ENCODE data around the gene MTFMT.
A peak's percentile ranks its signal among the peaks of the same experiment; 100 is the strongest.

The MTFMT gene

GRCh38 chr15:64989416-64990167 is 39.8 kb downstream of the MTFMT start, which contains the start of gene SPG21:
SPG21 (minus strand) TSS chr15:64989914; CDS start chr15:64983569, 6,345 bp downstream.
- no peaks in the 10 kb centered on the region for H3K27me3 ChIP-seq (ENCODE audit: control insufficient read depth, insufficient read depth, low read length, poor library complexity, severe bottlenecking)
- peak within 1 kb of the TSS; percentile 67 for H3K4me3 ChIP-seq (ENCODE audit: insufficient read depth, low read depth, low read length)
- WGBS, 2 experiments: 0 to 1% methylated on average over 75 of the region's 75 CpGs
- peak within 1 kb of the TSS; percentile 84 for H3K27ac ChIP-seq (ENCODE audit: insufficient read depth, low read depth, low read length, poor library complexity, severe bottlenecking)
- H3K4me1 ChIP-seq (ENCODE audit: control insufficient read depth, insufficient read depth, low read length): peaks cover 6% of the 10 kb centered on the region
- no peaks in the 10 kb centered on the region for H3K9me3 ChIP-seq (ENCODE audit: control insufficient read depth, low read length)
- H3K36me3 ChIP-seq (ENCODE audit: control insufficient read depth, insufficient read depth, low read length): no peaks in the 10 kb centered on the region

DNA sequence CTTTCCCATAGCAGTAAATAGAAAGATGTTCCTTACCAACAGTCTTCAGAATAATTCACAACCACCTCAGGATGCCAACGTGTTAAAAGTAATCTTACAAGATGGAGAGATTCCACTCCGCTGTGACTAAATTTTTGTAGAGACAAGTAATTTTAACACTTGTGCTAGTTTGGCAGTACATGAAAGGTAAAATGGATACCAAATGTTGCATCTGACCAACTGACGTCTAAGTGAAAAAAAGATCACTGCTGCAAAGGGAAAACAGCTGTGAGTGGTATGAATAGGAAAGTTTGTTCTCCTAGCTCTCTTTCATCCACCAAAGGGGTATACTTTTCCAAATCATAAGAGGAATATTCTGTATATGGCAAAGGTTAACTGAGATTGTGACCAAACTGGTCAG is 42.3 kb downstream of the MTFMT start:
- Histone ChIP-seq H3K9me3 (ENCODE audit: control insufficient read depth, low read length) (no peaks in the 10 kb centered on the region), H3K27me3 (ENCODE audit: control insufficient read depth, insufficient read depth, low read length, poor library complexity, severe bottlenecking) (no peaks in the 10 kb centered on the region), H3K27ac (ENCODE audit: insufficient read depth, low read depth, low read length, poor library complexity, severe bottlenecking) (no peak overlapping the region), H3K36me3 (ENCODE audit: control insufficient read depth, insufficient read depth, low read length) (peaks cover 4% of the 10 kb centered on the region), H3K4me1 (ENCODE audit: control insufficient read depth, insufficient read depth, low read length) (peaks cover 6% of the 10 kb centered on the region), H3K4me3 (ENCODE audit: insufficient read depth, low read depth, low read length) (no peak overlapping the region)
- WGBS, 2 experiments: 87 to 94% methylated on average over 3 of the region's 3 CpGs

- H3K27ac ChIP-seq (ENCODE audit: insufficient read depth, low read depth, low read length, poor library complexity, severe bottlenecking): no peak overlapping the region
- no peaks in the 10 kb centered on the region for H3K9me3 ChIP-seq (ENCODE audit: control insufficient read depth, low read length)
- H3K27me3 ChIP-seq (ENCODE audit: control insufficient read depth, insufficient read depth, low read length, poor library complexity, severe bottlenecking): no peaks in the 10 kb centered on the region
- WGBS, 2 experiments: 94% methylated on average over 9 of the region's 9 CpGs
- H3K4me3 ChIP-seq (ENCODE audit: insufficient read depth, low read depth, low read length): no peak overlapping the region
- peaks cover 2% of the 10 kb centered on the region for H3K4me1 ChIP-seq (ENCODE audit: control insufficient read depth, insufficient read depth, low read length)
- H3K36me3 ChIP-seq (ENCODE audit: control insufficient read depth, insufficient read depth, low read length): peaks cover 4% of the 10 kb centered on the region
Measured at GRCh38 chr15:64985366-64986033, 43.9 kb downstream of the MTFMT start.

DNA sequence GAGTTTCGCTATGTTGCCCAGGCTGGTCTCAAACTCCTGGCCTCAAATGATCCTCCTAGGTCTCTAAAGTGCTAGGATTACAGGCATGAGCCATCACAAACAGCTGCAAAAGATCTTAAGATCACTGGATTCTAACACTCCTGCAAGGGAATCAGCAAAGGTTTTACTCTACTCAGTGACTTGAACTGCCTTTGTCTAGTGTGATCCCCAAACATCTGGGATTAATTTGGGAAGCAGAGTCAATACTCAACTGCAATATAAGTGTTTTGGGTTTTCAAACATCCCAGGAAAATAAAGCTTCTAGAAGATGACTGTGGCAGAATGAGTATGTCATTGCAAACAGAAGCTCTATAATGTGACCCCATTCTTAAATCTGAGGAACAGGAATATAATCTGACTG is 47.0 kb downstream of the MTFMT start:
- Histone ChIP-seq H3K36me3 (ENCODE audit: control insufficient read depth, insufficient read depth, low read length) (peaks cover 4% of the 10 kb centered on the region), H3K27ac (ENCODE audit: insufficient read depth, low read depth, low read length, poor library complexity, severe bottlenecking) (no peak overlapping the region), H3K4me3 (ENCODE audit: insufficient read depth, low read depth, low read length) (no peak overlapping the region), H3K4me1 (ENCODE audit: control insufficient read depth, insufficient read depth, low read length) (peaks cover 10% of the 10 kb centered on the region), H3K9me3 (ENCODE audit: control insufficient read depth, low read length) (no peaks in the 10 kb centered on the region), H3K27me3 (ENCODE audit: control insufficient read depth, insufficient read depth, low read length, poor library complexity, severe bottlenecking) (no peaks in the 10 kb centered on the region)
- 96 to 100% methylated on average over 1 of the region's 1 CpG for WGBS, 2 experiments

DNA sequence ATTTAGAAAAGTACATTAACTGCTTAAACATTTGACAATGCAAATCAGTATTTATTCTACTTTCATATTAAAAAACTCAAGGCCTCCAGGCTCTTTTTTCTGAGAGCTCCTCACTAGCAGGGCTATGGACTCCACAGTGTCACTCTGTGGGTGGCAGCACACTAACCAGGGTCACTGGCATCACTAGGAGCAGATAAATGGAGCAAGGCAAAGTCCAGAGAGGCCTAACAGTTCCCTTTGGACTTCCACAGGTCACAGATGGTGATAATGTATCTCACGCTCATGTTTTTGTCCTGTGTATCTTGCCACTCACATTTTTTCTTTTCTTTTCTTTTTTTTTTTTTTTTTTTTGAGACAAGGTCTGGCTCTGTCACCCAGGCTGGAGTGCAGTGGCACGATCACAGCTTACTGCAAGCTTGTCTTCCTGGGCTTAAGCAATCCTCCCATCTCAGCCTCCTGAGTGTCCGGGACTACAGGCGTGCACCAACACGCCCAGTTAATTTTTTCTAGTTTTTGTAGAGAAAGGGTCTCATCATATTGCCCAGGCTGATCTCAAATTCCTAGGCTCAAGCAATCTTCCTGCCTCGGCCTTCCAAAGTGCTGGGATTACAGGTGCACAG is 47.5 kb downstream of the MTFMT start:
- Histone ChIP-seq H3K4me3 (ENCODE audit: insufficient read depth, low read depth, low read length) (no peak overlapping the region), H3K27ac (ENCODE audit: insufficient read depth, low read depth, low read length, poor library complexity, severe bottlenecking) (no peak overlapping the region), H3K9me3 (ENCODE audit: control insufficient read depth, low read length) (no peaks in the 10 kb centered on the region), H3K36me3 (ENCODE audit: control insufficient read depth, insufficient read depth, low read length) (peaks cover 4% of the 10 kb centered on the region), H3K4me1 (ENCODE audit: control insufficient read depth, insufficient read depth, low read length) (peaks cover 10% of the 10 kb centered on the region), H3K27me3 (ENCODE audit: control insufficient read depth, insufficient read depth, low read length, poor library complexity, severe bottlenecking) (no peaks in the 10 kb centered on the region)
- WGBS, 2 experiments: 88 to 92% methylated on average over 6 of the region's 6 CpGs

DNA sequence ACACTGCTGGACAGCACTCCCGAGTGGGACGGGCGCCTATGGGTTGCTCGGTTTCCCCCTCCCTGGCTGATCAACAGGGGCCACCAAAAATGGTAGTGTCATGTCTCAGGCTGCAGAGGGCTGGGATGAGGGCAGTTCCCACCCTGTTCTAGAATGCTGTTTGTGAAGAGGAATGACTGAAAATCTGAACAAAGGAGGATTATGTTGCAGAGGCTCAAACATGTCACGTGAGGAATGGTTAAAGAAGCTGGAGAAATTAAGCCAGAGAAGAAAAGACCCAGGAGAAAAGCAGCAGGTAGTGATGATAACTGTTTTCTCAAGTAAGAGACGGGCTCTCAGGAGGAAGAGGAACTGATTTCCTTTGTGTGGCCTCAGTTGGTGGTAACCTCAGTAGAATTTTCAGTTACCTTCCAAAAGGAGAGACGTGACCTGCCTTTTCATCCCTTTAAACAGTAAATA is 50.2 kb downstream of the MTFMT start:
- Histone ChIP-seq H3K9me3 (ENCODE audit: control insufficient read depth, low read length) (no peaks in the 10 kb centered on the region), H3K27ac (ENCODE audit: insufficient read depth, low read depth, low read length, poor library complexity, severe bottlenecking) (peak overlapping the region; percentile 77), H3K36me3 (ENCODE audit: control insufficient read depth, insufficient read depth, low read length) (peaks cover 4% of the 10 kb centered on the region), H3K27me3 (ENCODE audit: control insufficient read depth, insufficient read depth, low read length, poor library complexity, severe bottlenecking) (no peaks in the 10 kb centered on the region), H3K4me1 (ENCODE audit: control insufficient read depth, insufficient read depth, low read length) (peaks cover 10% of the 10 kb centered on the region), H3K4me3 (ENCODE audit: insufficient read depth, low read depth, low read length) (no peak overlapping the region)
- 18% methylated on average over 7 of the region's 7 CpGs for WGBS, 2 experiments

DNA sequence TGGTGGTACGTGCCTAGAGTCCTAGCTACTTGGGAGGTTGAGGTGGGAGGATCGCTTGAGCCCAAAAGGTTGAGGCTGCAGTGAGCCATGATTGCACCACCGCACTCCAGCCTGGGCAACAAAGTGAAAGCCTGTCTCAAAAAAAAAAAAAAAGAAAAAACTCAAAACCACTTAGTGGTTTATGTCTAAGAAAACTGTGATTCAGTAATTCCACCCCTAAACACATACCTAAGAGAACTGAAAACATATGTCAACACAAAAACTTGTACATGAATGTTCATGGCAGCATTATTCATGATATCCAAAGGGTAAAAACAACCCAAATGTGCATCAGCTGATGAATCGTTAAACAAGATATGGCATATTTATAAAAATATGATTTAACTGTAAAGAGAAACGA is 54.0 kb downstream of the MTFMT start:
- no peaks in the 10 kb centered on the region for H3K9me3 ChIP-seq (ENCODE audit: control insufficient read depth, low read length)
- H3K27me3 ChIP-seq (ENCODE audit: control insufficient read depth, insufficient read depth, low read length, poor library complexity, severe bottlenecking): no peaks in the 10 kb centered on the region
- peaks cover 10% of the 10 kb centered on the region for H3K4me1 ChIP-seq (ENCODE audit: control insufficient read depth, insufficient read depth, low read length)
- no peak overlapping the region for H3K4me3 ChIP-seq (ENCODE audit: insufficient read depth, low read depth, low read length)
- 74 to 75% methylated on average over 4 of the region's 5 CpGs for WGBS, 2 experiments
- no peak overlapping the region for H3K27ac ChIP-seq (ENCODE audit: insufficient read depth, low read depth, low read length, poor library complexity, severe bottlenecking)
- H3K36me3 ChIP-seq (ENCODE audit: control insufficient read depth, insufficient read depth, low read length): peaks cover 14% of the 10 kb centered on the region

- Histone ChIP-seq H3K9me3 (ENCODE audit: control insufficient read depth, low read length) (no peaks in the 10 kb centered on the region), H3K27ac (ENCODE audit: insufficient read depth, low read depth, low read length, poor library complexity, severe bottlenecking) (no peak overlapping the region), H3K4me1 (ENCODE audit: control insufficient read depth, insufficient read depth, low read length) (no peaks in the 10 kb centered on the region), H3K36me3 (ENCODE audit: control insufficient read depth, insufficient read depth, low read length) (peaks cover 24% of the 10 kb centered on the region), H3K4me3 (ENCODE audit: insufficient read depth, low read depth, low read length) (no peak overlapping the region), H3K27me3 (ENCODE audit: control insufficient read depth, insufficient read depth, low read length, poor library complexity, severe bottlenecking) (no peaks in the 10 kb centered on the region)
- WGBS, 2 experiments: 93 to 96% methylated on average over 7 of the region's 7 CpGs
Measured at GRCh38 chr15:64970698-64971097, 58.7 kb downstream of the MTFMT start.

- Histone ChIP-seq H3K27ac (ENCODE audit: insufficient read depth, low read depth, low read length, poor library complexity, severe bottlenecking) (no peak overlapping the region), H3K36me3 (ENCODE audit: control insufficient read depth, insufficient read depth, low read length) (peaks cover 30% of the 10 kb centered on the region), H3K9me3 (ENCODE audit: control insufficient read depth, low read length) (no peaks in the 10 kb centered on the region), H3K4me1 (ENCODE audit: control insufficient read depth, insufficient read depth, low read length) (no peaks in the 10 kb centered on the region), H3K4me3 (ENCODE audit: insufficient read depth, low read depth, low read length) (no peak overlapping the region), H3K27me3 (ENCODE audit: control insufficient read depth, insufficient read depth, low read length, poor library complexity, severe bottlenecking) (no peaks in the 10 kb centered on the region)
- 94 to 100% methylated on average over 1 of the region's 1 CpG for WGBS, 2 experiments
Measured at GRCh38 chr15:64969401-64969800, 60.0 kb downstream of the MTFMT start.

GRCh38 chr15:64961013-64961412 is 68.4 kb downstream of the MTFMT start:
- Histone ChIP-seq H3K9me3 (ENCODE audit: control insufficient read depth, low read length) (no peaks in the 10 kb centered on the region), H3K27me3 (ENCODE audit: control insufficient read depth, insufficient read depth, low read length, poor library complexity, severe bottlenecking) (no peaks in the 10 kb centered on the region), H3K36me3 (ENCODE audit: control insufficient read depth, insufficient read depth, low read length) (peaks cover 38% of the 10 kb centered on the region), H3K4me1 (ENCODE audit: control insufficient read depth, insufficient read depth, low read length) (no peaks in the 10 kb centered on the region), H3K4me3 (ENCODE audit: insufficient read depth, low read depth, low read length) (no peak overlapping the region), H3K27ac (ENCODE audit: insufficient read depth, low read depth, low read length, poor library complexity, severe bottlenecking) (no peak overlapping the region)
- WGBS, 2 experiments: 90 to 94% methylated on average over 5 of the region's 5 CpGs

All from ectodermal cell (in vitro differentiated cells).